HG03045 (cell line): ENCODE data around the gene CT47B1.
"Not testable (repeated sequence)": the region's sequence is repeated elsewhere in the genome, so short reads cannot be mapped to it uniquely, and the experiment has no call there.

Source experiments
- ATAC-seq: cut with Tn5 transposase; IDR thresholded peaks from one replicate; pipeline ENCODE4 v1.9.1; 2021; ENCODE audit warnings: mild to moderate bottlenecking, moderate library complexity; ENCODE audit not compliant: unreplicated experiment

Gene CT47B1

GRCh38 chrX:120875766-120876165 is at the start of gene CT47B1:
CT47B1 (minus strand) TSS chrX:120875866; CDS start chrX:120875670, 196 bp downstream.
- ATAC-seq = not testable (repeated sequence)

DNA sequence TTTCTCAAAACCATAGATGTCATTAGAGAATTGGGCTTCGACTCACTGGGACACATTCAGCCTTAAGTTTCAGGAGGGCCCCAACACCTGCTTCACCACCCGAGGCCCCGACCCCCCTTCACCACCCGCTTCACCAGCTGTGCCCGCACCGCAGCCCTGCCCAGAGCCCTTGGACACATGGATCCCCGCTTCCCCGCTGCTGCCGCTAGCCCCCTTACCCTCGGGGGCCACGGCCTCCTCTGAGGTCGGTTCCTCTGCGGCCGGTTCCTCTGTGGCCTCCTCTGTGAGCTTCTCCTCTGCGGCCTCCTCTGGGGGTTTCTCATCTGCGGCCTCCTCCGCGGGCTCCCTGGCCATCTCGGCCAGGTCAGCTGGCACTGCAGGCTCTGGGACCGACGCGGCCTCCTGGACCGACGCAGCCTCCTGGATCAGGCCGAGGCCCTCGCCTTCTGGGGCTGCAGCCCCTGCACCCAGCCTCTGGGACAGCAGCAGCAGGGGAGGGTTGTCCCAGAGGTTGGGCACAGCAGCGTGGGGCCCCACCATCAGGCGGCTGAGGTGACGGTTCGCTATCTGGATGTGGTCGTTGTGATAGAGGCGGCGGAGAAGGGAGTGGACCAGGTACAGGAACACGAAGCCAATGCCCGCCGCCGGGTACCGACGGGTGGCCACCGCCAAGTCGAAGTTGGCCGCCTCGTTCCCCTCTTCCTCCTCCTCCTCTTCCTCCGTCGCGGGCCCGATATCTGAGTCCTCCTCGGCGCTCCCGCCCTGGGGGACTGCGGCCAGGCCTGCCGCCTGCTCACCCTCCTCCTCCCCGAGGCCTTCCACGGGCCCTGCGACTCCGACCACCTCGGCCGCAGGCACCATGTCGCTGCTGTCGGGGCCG is 748 bp downstream of the CT47B1 start:
- ATAC-seq = no peak

DNA sequence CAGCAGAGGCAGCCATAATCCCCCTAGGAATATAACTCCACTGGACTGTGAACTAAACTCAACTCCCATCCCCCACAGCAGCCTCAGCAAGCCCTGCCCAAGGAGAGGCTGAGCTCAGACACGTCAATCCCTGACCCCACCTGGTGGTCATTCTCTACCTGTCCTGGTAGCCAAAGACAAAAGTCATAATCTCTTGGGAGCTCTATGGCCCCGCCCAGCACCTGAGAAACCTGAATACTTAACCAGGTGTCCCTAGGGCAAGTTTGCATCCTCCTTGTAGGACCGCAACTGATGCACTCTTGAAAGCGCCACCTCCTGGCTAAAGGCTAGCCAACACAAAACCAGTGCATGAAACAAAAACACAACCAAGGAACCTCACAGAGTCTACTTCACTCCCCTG is 18.4 kb downstream of the CT47B1 start:
- no peak for ATAC-seq

GRCh38 chrX:120840827-120841226 is 34.8 kb downstream of the CT47B1 start:
- no peak for ATAC-seq

DNA sequence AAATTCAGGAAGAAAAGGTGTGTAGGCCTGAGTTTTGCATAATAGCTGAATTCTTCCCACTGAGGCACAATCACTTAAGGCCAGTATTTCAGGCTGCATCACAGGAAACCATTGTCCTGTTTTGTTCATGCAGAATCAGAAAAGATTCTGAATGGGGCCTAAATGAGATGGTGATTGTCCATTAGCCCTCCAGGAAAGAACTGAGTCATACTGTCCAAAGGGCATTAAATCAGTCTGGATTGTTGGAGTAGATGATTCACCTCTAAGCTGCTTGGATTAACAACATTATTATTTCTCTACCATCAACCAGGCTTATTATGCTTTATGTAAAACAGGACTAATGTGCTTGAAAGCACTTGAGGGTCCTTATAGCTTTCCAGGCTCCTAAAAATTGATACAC is 36.2 kb downstream of the CT47B1 start:
- ATAC-seq = no peak

GRCh38 chrX:120827213-120827612 is 48.5 kb downstream of the CT47B1 start:
- not testable (repeated sequence) for ATAC-seq

DNA sequence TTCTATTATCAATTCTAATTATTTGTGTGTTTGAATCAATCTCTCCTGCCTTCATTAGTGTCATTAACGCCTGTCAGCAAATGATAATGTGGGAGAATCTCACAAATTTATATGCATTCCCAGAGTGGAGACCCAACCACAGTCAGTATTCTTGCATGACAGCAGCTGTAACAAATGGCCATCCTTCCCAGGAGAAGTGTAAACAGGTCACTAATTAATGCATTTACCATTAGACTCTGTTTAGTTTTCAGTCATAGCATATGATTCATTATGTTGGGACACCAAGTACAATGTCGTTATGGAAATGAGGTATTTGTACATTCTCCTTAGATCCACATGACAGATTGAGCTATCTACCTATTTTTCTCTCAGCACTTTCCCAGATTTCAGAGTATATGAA is 50.5 kb downstream of the CT47B1 start:
- no peak for ATAC-seq

- no peak for ATAC-seq
Measured at GRCh38 chrX:120824021-120824420, 51.6 kb downstream of the CT47B1 start.

DNA sequence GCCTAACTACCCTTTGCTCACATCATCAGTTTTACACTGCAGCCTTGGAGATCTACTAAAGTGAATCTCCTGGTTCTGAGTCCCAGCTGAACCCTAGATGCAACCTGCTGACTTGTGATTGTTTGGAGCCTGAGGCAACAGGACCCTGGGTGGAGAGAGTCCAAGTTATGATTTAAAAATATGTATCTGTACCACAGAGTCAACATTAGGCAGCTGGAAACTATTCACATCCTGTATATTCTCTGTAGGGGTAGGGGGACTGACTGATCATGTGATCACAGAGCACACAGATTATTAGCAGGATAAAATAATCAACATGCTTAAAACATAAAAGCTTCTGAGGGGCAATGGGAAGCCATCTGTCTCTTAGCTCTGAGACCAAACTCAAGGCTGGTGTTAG is 52.1 kb downstream of the CT47B1 start:
- ATAC-seq = no peak
